HepG2 (cell line): ENCODE data around the gene ATRIP. TPM values are rescaled to one million over a fixed set of nuclear protein-coding genes. Genes with fewer than 3 reads are reported as not detected.

Experiments
- ATAC-seq: fragments of 200-7000 bp; cut with Tn5 transposase; 3 replicates; pipeline ENCODE4 v1.9.1; 2020; ENCODE audit warnings: mild to moderate bottlenecking, moderate library complexity
- BruUV-seq: library from RNA; stranded (reverse); fragments of 400-500 nt; replicated peaks from 2 replicates; lab custom pipeline; 2021; lab: Mats Ljungman, UMichigan
- CTCF ChIA-PET: fragments of 300-600 bp; formaldehyde crosslinking; extraction: SDS; loops from one replicate; lab custom pipeline; 2021; ENCODE audit warnings: low total read pairs, inconsistent platforms, low intra/inter-chr PET ratio; lab: Yijun Ruan, JAX
- POLR2A ChIA-PET: fragments of 350-600 bp; sonication (Branson Sonifier 250); formaldehyde crosslinking; loops from one replicate; lab custom pipeline; 2020; ENCODE audit warnings: antibody characterized with exemption, inconsistent platforms; lab: Yijun Ruan, JAX
- DNase-seq: peaks from one replicate; pipeline ENCODE4 v3.0.0-alpha.2; 2015; ENCODE audit warnings: low spot score
- FAIRE-seq: peaks from 3 replicates; lab custom pipeline; 2011; peaks lifted over from hg19 to GRCh38; lab: Jason Lieb, UNC
- H2AFZ ChIP-seq: one replicate; pipeline ENCODE4 v1.6.1; 2011; ENCODE audit warnings: low read length, inconsistent platforms
- H3K27ac ChIP-seq: fragments of 300-600 bp; 3 replicates; pipeline ENCODE4 v1.8.0; 2011; ENCODE audit warnings: mixed run types, mild to moderate bottlenecking, mixed read lengths, low read length, inconsistent platforms; ENCODE audit not compliant: insufficient read depth; ENCODE audit errors: extremely low read length
- H3K27me3 ChIP-seq, 2 experiments: fragments of 200-600 bp in 1 of 2; 2 replicates in 1 of 2; 3 replicates in 1 of 2; pipeline versions ENCODE4 v1.6.0 to v1.8.0; 2011; ENCODE audit warnings: low read length in 2 of 2, mild to moderate bottlenecking in 2 of 2, moderate library complexity in 2 of 2, inconsistent platforms in 1 of 2; ENCODE audit not compliant: insufficient read depth in 2 of 2, control insufficient read depth in 1 of 2
- H3K36me3 ChIP-seq, 2 experiments: fragments of 200-600 bp in 1 of 2; replicated peaks in 1 of 2; 2 replicates in 1 of 2; 3 replicates in 1 of 2; pipeline versions ENCODE4 v1.5.1 to v1.8.0; 2011; ENCODE audit warnings: low read length in 2 of 2, inconsistent platforms in 1 of 2; ENCODE audit not compliant: insufficient read depth in 2 of 2, control insufficient read depth in 1 of 2
- H3K4me1 ChIP-seq: 2 replicates; pipeline ENCODE4 v1.5.1; 2012; ENCODE audit warnings: low read length, inconsistent platforms; ENCODE audit not compliant: insufficient read depth
- H3K4me2 ChIP-seq: 2 replicates; pipeline ENCODE4 v1.6.0; 2011; ENCODE audit warnings: low read depth, low read length, inconsistent platforms
- H3K4me3 ChIP-seq, 3 experiments: fragments of 200-600 bp in 1 of 3; sonication (generic), shearing (Covaris generic) in 1 of 3; replicated peaks in 1 of 3; 2 replicates each; pipeline ENCODE4 v1.5.1; 2011 to 2016; ENCODE audit warnings: low read length in 3 of 3, inconsistent platforms in 2 of 3, low read depth in 2 of 3, mild to moderate bottlenecking in 2 of 3, control low read depth in 1 of 3, mixed read lengths in 1 of 3; ENCODE audit not compliant: insufficient read depth in 1 of 3
- H3K79me2 ChIP-seq: one replicate; pipeline ENCODE4 v1.6.1; 2011; ENCODE audit warnings: low read length, inconsistent platforms; ENCODE audit not compliant: insufficient read depth
- H3K9ac ChIP-seq: 2 replicates; pipeline ENCODE4 v1.6.0; 2011; ENCODE audit warnings: mild to moderate bottlenecking, low read depth, low read length, inconsistent platforms; ENCODE audit not compliant: insufficient read depth
- H3K9me3 ChIP-seq: 2 replicates; pipeline ENCODE4 v1.5.1; 2012; ENCODE audit warnings: mild to moderate bottlenecking, low read length
- H4K20me1 ChIP-seq: 2 replicates; pipeline ENCODE4 v1.6.0; 2011; ENCODE audit warnings: inconsistent platforms, mild to moderate bottlenecking, low read length, moderate library complexity; ENCODE audit not compliant: insufficient read depth
- BCL6 ChIP-seq: IDR thresholded peaks from 2 replicates; pipeline ENCODE4 v1.6.1; 2016; ENCODE audit warnings: missing genetic modification reagents, missing compliant biosample characterization
- PHF21A ChIP-seq: sonication (generic); formaldehyde crosslinking; IDR thresholded peaks from 2 replicates; pipeline ENCODE4 v1.5.0; 2020; ENCODE audit warnings: mild to moderate bottlenecking, missing genetic modification reagents
- POLR2G ChIP-seq: fragments of 200-400 bp; formaldehyde crosslinking; IDR thresholded peaks from 2 replicates; pipeline ENCODE4 v1.6.1; 2018; ENCODE audit warnings: mild to moderate bottlenecking, low read depth, low read length, moderate library complexity
- ZNF549 ChIP-seq: sonication (generic); formaldehyde crosslinking; IDR thresholded peaks from 2 replicates; pipeline ENCODE4 v1.5.0; 2020; ENCODE audit warnings: missing genetic modification reagents
- ZNF550 ChIP-seq: sonication (generic); formaldehyde crosslinking; IDR thresholded peaks from 2 replicates; pipeline ENCODE4 v1.4.0; 2020; ENCODE audit warnings: mild to moderate bottlenecking, missing genetic modification reagents, borderline replicate concordance
- ZNF589 ChIP-seq: sonication (generic); formaldehyde crosslinking; conservative IDR thresholded peaks from 2 replicates; pipeline ENCODE4 v1.8.0; 2022; ENCODE audit warnings: mild to moderate bottlenecking, moderate library complexity, missing genetic modification reagents
- ZNF724P ChIP-seq: sonication (generic); formaldehyde crosslinking; IDR thresholded peaks from 2 replicates; pipeline ENCODE4 v1.8.0; 2022; ENCODE audit warnings: missing genetic modification reagents, borderline replicate concordance
- WGBS: methylation state at CpG from one replicate; pipeline ENCODE4 v1.1.6; 2017; ENCODE audit warnings: low lambda C conversion rate; 5-methylcytosine and 5-hydroxymethylcytosine counted together
- in situ Hi-C: cut with HindIII; loops from 2 replicates; pipeline ENCODE4 v1.10.0; 2017; ENCODE audit warnings: low pct_unique_long_range_greater_than_20kb; ENCODE audit not compliant: extremely low pct_ligation_motif_present
- intact Hi-C: fragments of 100-400 bp; cut with micrococcal nuclease; formaldehyde crosslinking; loops from one replicate; pipeline ENCODE4 v1.10.0; 2022; ENCODE audit not compliant: unreplicated experiment
- polyA plus RNA-seq, 8 experiments: library from polyadenylated mRNA; depleted of rRNA in 3 of 8; stranded (reverse) in 7 of 8; unstranded in 1 of 8; fragments of >200 nt; fragmentation: Illumina TruSeq in 4 of 8; extraction: Trizol in 4 of 8; gene quantifications; 2 replicates each; pipeline versions ENCODE4 v1.2.1 to v1.2.3, GENCODE V29; 2011 to 2016; ENCODE audit warnings: low read depth in 4 of 8, missing spikeins in 1 of 8, mixed read lengths in 1 of 8; ENCODE audit not compliant: insufficient read depth in 1 of 8
- total RNA-seq, 5 experiments: library from RNA; depleted of rRNA; stranded (reverse); fragments of >200 nt; fragmentation: Illumina TruSeq; extraction: Trizol; gene quantifications; 2 replicates each; pipeline ENCODE4 v1.2.3, GENCODE V29; 2016; ENCODE audit warnings: low read depth in 1 of 5
- TF ChIP-seq, protein P1 (sequence below): sonication (generic); formaldehyde crosslinking; IDR thresholded peaks from 2 replicates; pipeline ENCODE4 v1.8.1; 2023; ENCODE audit warnings: mild to moderate bottlenecking, inconsistent platforms, moderate library complexity, missing genetic modification reagents, borderline replicate concordance

Gene ATRIP
- total and polyA plus RNA-seq, 2 of the 13 experiments (the other 11 are each of a cell fraction or from before 2014, with no cell fraction given) = 5.1 to 12.5 TPM

- no TSS peak for BruUV-seq
- TF ChIP-seq ZNF589 (CRISPR knock-in tag) (no peak), BCL6 (no peak), ZNF550 (CRISPR knock-in tag) (no peak), POLR2G (0 out of 2 replicates have a peak, but pooled peaks have one; percentile 54), ZNF724P (CRISPR knock-in tag) (no peak), ZNF549 (no peak), PHF21A (CRISPR knock-in tag) (no peak)
- TF ChIP-seq, protein P1, sequence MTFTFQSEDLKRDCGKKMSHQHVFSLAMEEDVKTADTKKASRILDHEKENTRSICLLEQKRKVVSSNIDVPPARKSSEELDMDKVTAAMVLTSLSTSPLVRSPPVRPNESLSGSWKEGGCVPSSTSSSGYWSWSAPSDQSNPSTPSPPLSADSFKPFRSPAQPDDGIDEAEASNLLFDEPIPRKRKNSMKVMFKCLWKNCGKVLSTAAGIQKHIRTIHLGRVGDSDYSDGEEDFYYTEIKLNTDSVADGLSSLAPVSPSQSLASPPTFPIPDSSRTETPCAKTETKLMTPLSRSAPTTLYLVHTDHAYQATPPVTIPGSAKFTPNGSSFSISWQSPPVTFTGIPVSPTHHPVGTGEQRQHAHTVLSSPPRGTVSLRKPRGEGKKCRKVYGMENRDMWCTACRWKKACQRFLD (CRISPR knock-in tag) = no peak
- Histone ChIP-seq H3K27me3 (no peaks in the 10 kb centered on the region; a peak in 1 of 5 replicates), H3K4me2 (no peak overlapping the region), H3K27ac (no peak overlapping the region), H2AFZ (no peak overlapping the region), H3K79me2 (no peaks in the 10 kb centered on the region), H3K9me3 (no peaks in the 10 kb centered on the region), H4K20me1 (no peaks in the 10 kb centered on the region), H3K4me3 (no peak overlapping the region), H3K4me1 (no peaks in the 10 kb centered on the region), H3K36me3 (peaks cover 0 to 8% of the 10 kb centered on the region in 2 experiments; a peak in 1 of 5 replicates), H3K9ac (no peak overlapping the region)
- CTCF ChIA-PET = no interaction called here
- WGBS = 91% methylated on average over 7 of the region's 8 CpGs
- intact Hi-C loops = no loop called here
- POLR2A ChIA-PET = no interaction called here
- in situ Hi-C loops = no loop called here
- no peak for DNase-seq
- ATAC-seq = no peak
- no peak for FAIRE-seq
Measured at GRCh38 chr3:48514431-48515227, 68.1 kb downstream of the ATRIP start.

Other genes starting within 250 kb of the ATRIP start
- not detected in 2 replicates for gene CAMP, start 223.2 kb upstream of the ATRIP start, total RNA-seq (2016; rRNA removed; fragmentation: Illumina TruSeq; extraction: Trizol)
- not detected in 2 replicates for gene CAMP, start 223.2 kb upstream of the ATRIP start, polyA plus RNA-seq (2011; rRNA removed)
- gene ZNF589, start 205.6 kb upstream of the ATRIP start, total RNA-seq (2016; rRNA removed; fragmentation: Illumina TruSeq; extraction: Trizol) = 5.6 and 7.3 TPM in 2 replicates
- 5.8 and 7.2 TPM in 2 replicates for gene ZNF589, start 205.6 kb upstream of the ATRIP start, polyA plus RNA-seq (2011; rRNA removed)
- gene NME6, start 145.4 kb upstream of the ATRIP start, total RNA-seq (2016; rRNA removed; fragmentation: Illumina TruSeq; extraction: Trizol) = 29.3 and 39.3 TPM in 2 replicates
- gene NME6, start 145.4 kb upstream of the ATRIP start, polyA plus RNA-seq (2011; rRNA removed) = 31.0 and 35.0 TPM in 2 replicates
- not detected in 2 replicates for gene SPINK8, start 113.1 kb upstream of the ATRIP start, total RNA-seq (2016; rRNA removed; fragmentation: Illumina TruSeq; extraction: Trizol)
- gene SPINK8, start 113.1 kb upstream of the ATRIP start, polyA plus RNA-seq (2011; rRNA removed) = not detected in 2 replicates
- not detected in 2 replicates for gene FBXW12, start 74.5 kb upstream of the ATRIP start, total RNA-seq (2016; rRNA removed; fragmentation: Illumina TruSeq; extraction: Trizol)
- not detected in 2 replicates for gene FBXW12, start 74.5 kb upstream of the ATRIP start, polyA plus RNA-seq (2011; rRNA removed)
- gene PLXNB1, start 16.7 kb upstream of the ATRIP start, total RNA-seq (2016; rRNA removed; fragmentation: Illumina TruSeq; extraction: Trizol) = 25.4 and 86.0 TPM in 2 replicates
- gene PLXNB1, start 16.7 kb upstream of the ATRIP start, polyA plus RNA-seq (2011; rRNA removed) = 143 and 179 TPM in 2 replicates
- 29.4 and 38.3 TPM in 2 replicates for gene CCDC51, start 6.6 kb upstream of the ATRIP start, total RNA-seq (2016; rRNA removed; fragmentation: Illumina TruSeq; extraction: Trizol)
- 15.5 and 18.1 TPM in 2 replicates for gene CCDC51, start 6.6 kb upstream of the ATRIP start, polyA plus RNA-seq (2011; rRNA removed)
- gene TMA7, start 6.5 kb upstream of the ATRIP start, total RNA-seq (2016; rRNA removed; fragmentation: Illumina TruSeq; extraction: Trizol) = 486 and 510 TPM in 2 replicates
- gene TMA7, start 6.5 kb upstream of the ATRIP start, polyA plus RNA-seq (2011; rRNA removed) = 80.9 and 100 TPM in 2 replicates
- 74.3 and 91.4 TPM in 2 replicates for gene SHISA5, start 57.4 kb downstream of the ATRIP start, total RNA-seq (2016; rRNA removed; fragmentation: Illumina TruSeq; extraction: Trizol)
- 75.8 and 83.0 TPM in 2 replicates for gene SHISA5, start 57.4 kb downstream of the ATRIP start, polyA plus RNA-seq (2011; rRNA removed)
- gene PFKFB4, start 110.1 kb downstream of the ATRIP start, total RNA-seq (2016; rRNA removed; fragmentation: Illumina TruSeq; extraction: Trizol) = 6.4 and 7.1 TPM in 2 replicates
- 103 and 122 TPM in 2 replicates for gene PFKFB4, start 110.1 kb downstream of the ATRIP start, polyA plus RNA-seq (2011; rRNA removed)
- gene UCN2, start 117.0 kb downstream of the ATRIP start, total RNA-seq (2016; rRNA removed; fragmentation: Illumina TruSeq; extraction: Trizol) = 0.07 and 0.13 TPM in 2 replicates
- gene UCN2, start 117.0 kb downstream of the ATRIP start, polyA plus RNA-seq (2011; rRNA removed) = 1.5 and 2.3 TPM in 2 replicates
- gene COL7A1, start 148.6 kb downstream of the ATRIP start, total RNA-seq (2016; rRNA removed; fragmentation: Illumina TruSeq; extraction: Trizol) = 0.55 and 2.7 TPM in 2 replicates
- 11.7 and 18.1 TPM in 2 replicates for gene COL7A1, start 148.6 kb downstream of the ATRIP start, polyA plus RNA-seq (2011; rRNA removed)
- 273 and 316 TPM in 2 replicates for gene UQCRC1, start 162.9 kb downstream of the ATRIP start, total RNA-seq (2016; rRNA removed; fragmentation: Illumina TruSeq; extraction: Trizol)
- 680 and 772 TPM in 2 replicates for gene UQCRC1, start 162.9 kb downstream of the ATRIP start, polyA plus RNA-seq (2011; rRNA removed)
- gene TMEM89, start 175.0 kb downstream of the ATRIP start, total RNA-seq (2016; rRNA removed; fragmentation: Illumina TruSeq; extraction: Trizol) = 0.31 TPM in 1 of 2 replicates, not detected in the other
- 0.30 and 0.59 TPM in 2 replicates for gene TMEM89, start 175.0 kb downstream of the ATRIP start, polyA plus RNA-seq (2011; rRNA removed)
- gene SLC26A6, start 188.7 kb downstream of the ATRIP start, total RNA-seq (2016; rRNA removed; fragmentation: Illumina TruSeq; extraction: Trizol) = 10.3 and 40.7 TPM in 2 replicates
- 184 and 298 TPM in 2 replicates for gene SLC26A6, start 188.7 kb downstream of the ATRIP start, polyA plus RNA-seq (2011; rRNA removed)
- gene CELSR3, start 216.1 kb downstream of the ATRIP start, total RNA-seq (2016; rRNA removed; fragmentation: Illumina TruSeq; extraction: Trizol) = 3.2 and 5.4 TPM in 2 replicates
- 6.7 and 8.3 TPM in 2 replicates for gene CELSR3, start 216.1 kb downstream of the ATRIP start, polyA plus RNA-seq (2011; rRNA removed)
- 13.5 and 14.3 TPM in 2 replicates for gene NCKIPSD, start 239.2 kb downstream of the ATRIP start, total RNA-seq (2016; rRNA removed; fragmentation: Illumina TruSeq; extraction: Trizol)
- 35.2 and 44.2 TPM in 2 replicates for gene NCKIPSD, start 239.2 kb downstream of the ATRIP start, polyA plus RNA-seq (2011; rRNA removed)